Lower leg skin (tissue), 3 donors: ENCODE data around the gene TMEM212.

Source experiments
- POLR2A ChIP-seq, 2 donors: fragments of 450-650 bp; IDR thresholded peaks; one replicate each; pipeline ENCODE4 v1.6.1; 2016 to 2017; ENCODE audit warnings: antibody characterized with exemption in 2 of 2, mild to moderate bottlenecking in 1 of 2, moderate library complexity in 1 of 2
- TF ChIP-seq, protein P1 (sequence below), 3 donors: fragments of 450-650 bp; IDR thresholded peaks; one replicate each; pipeline ENCODE4 v1.5.1; 2016; ENCODE audit warnings: antibody characterized with exemption in 3 of 3, mild to moderate bottlenecking in 3 of 3, moderate library complexity in 2 of 3

DNA sequence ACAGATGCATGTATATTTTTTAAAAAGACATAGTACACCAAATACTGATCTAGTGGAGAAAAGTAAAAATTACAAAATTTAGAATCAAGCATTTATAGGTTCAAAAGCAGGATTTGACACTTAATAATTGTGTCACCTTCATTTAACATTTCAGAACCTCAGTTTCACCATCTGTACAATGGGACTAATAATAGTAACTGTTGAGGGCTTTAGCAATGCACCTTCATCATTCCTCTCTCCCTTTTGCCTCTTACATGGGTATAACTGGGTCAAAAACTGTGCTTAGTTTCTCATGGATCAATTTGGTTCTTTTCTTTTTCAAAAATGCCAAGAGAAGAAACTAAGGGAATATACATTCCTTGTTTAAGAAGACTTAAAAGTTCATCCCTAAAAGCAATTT lies 5.5 kb upstream of the TMEM212 start:
- TF ChIP-seq, protein P1, sequence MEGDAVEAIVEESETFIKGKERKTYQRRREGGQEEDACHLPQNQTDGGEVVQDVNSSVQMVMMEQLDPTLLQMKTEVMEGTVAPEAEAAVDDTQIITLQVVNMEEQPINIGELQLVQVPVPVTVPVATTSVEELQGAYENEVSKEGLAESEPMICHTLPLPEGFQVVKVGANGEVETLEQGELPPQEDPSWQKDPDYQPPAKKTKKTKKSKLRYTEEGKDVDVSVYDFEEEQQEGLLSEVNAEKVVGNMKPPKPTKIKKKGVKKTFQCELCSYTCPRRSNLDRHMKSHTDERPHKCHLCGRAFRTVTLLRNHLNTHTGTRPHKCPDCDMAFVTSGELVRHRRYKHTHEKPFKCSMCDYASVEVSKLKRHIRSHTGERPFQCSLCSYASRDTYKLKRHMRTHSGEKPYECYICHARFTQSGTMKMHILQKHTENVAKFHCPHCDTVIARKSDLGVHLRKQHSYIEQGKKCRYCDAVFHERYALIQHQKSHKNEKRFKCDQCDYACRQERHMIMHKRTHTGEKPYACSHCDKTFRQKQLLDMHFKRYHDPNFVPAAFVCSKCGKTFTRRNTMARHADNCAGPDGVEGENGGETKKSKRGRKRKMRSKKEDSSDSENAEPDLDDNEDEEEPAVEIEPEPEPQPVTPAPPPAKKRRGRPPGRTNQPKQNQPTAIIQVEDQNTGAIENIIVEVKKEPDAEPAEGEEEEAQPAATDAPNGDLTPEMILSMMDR (IDR thresholded peaks at IDR 0.05) = no peak
- TF ChIP-seq POLR2A (IDR thresholded peaks at IDR 0.05) = no peak
